ENCODE measurements around the gene YWHAG.
"Not testable (repeated sequence)": the region's sequence is repeated elsewhere in the genome, so short reads cannot be mapped to it uniquely, and the experiment has no call there.

Gene YWHAG

DNA sequence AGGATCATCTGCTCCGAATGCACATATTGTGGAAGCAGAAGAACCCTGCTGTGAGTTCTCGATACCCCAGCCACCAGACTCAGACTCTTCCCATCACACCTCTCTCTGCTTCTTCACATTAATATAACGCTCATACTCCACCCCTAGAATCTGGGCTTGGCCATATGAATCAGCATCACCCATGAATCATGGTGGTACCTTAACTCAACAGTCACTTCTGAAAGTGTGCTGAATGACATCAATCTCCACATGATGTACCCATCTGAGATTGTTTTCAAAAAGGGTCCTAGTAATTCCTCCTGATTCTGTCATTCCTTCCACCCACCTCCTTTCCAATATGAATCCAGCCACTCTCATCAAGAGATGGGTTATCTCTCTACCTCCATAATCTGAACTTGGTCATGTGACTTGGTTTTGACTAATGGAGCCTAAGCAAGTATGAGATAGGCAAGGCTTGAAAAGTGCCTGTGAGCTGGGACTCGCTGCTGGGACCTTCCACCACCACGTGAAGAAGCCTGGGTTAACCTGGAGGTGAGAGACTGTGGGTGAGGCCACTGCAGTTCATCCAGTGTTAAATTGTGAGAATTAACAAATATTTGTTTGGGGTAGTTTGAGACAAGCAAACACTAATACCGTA lies 15.4 kb downstream of the YWHAG start:
- H3K4me3 Mint-ChIP-seq, result no peak overlapping the region
- H3K27ac Mint-ChIP-seq, result no peak overlapping the region
- H3K27me3 Mint-ChIP-seq, result no peaks in the 10 kb centered on the region
- peaks cover 85% of the 10 kb centered on the region for H3K4me1 Mint-ChIP-seq
- no peaks in the 10 kb centered on the region for H3K9me3 Mint-ChIP-seq
- peaks cover 43% of the 10 kb centered on the region for H3K36me3 Mint-ChIP-seq

- H3K9me3 Mint-ChIP-seq, result no peaks in the 10 kb centered on the region
- H3K27ac Mint-ChIP-seq, result no peak overlapping the region
- no peak overlapping the region for H3K4me3 Mint-ChIP-seq
- H3K36me3 Mint-ChIP-seq, result peaks cover 38% of the 10 kb centered on the region
- no peaks in the 10 kb centered on the region for H3K27me3 Mint-ChIP-seq
- H3K4me1 Mint-ChIP-seq, result peaks cover 86% of the 10 kb centered on the region
Measured at GRCh38 chr7:76342222-76342621, 16.6 kb downstream of the YWHAG start.

- H3K4me1 Mint-ChIP-seq, result peaks cover 81% of the 10 kb centered on the region
Measured at GRCh38 chr7:76340617-76341131, 18.1 kb downstream of the YWHAG start.

DNA sequence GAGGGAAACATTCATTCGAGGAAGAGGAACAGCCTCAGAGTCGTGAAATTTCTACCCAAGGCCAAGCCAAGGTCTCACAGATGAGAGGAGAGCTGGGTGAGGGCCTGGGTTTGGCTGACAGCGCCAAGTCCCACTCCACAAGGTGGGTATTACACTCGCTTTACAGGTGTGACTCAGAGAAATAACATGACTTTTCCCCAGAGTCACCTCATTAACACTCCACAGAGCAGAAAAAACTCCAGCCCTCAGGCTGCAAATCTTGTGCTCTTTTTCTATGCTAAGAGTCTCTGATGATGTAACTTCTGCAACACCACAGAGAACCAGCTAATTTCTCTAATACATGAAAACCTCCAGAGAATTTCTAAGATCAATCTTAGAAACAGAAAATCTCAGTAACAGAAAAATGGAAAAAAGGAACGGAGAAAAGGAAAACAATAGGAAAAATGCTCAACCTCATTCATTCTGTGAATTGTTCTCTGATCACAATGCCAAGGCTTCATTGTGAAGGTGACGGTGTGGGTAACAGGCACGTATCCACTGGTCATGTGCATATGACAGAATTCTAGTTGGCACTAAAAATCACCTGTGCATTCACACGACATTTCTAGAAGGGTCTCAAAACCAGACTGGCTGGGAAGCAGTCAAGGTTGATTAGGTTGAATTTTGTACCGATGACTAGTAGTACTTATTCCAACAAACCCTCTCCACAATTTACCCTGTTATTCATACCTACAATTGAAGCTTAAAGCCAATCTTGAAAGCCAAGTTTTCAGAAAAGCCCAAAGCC lies 20.3 kb downstream of the YWHAG start:
- H3K9me3 Mint-ChIP-seq, result no peaks in the 10 kb centered on the region
- no peak overlapping the region for H3K4me3 Mint-ChIP-seq
- peak overlapping the region; percentile 35 for H3K27ac Mint-ChIP-seq
- H3K27me3 Mint-ChIP-seq, result no peaks in the 10 kb centered on the region
- H3K4me1 Mint-ChIP-seq, result peaks cover 72% of the 10 kb centered on the region
- peaks cover 14% of the 10 kb centered on the region for H3K36me3 Mint-ChIP-seq

More at GRCh38 chr7:76340617-76341131, 18.1 kb downstream of the YWHAG start:
- Mint-ChIP-seq H3K27ac (peak overlapping the region; percentile 72), H3K4me3 (no peak overlapping the region), H3K9me3 (no peaks in the 10 kb centered on the region), H3K36me3 (peaks cover 24% of the 10 kb centered on the region), H3K27me3 (no peaks in the 10 kb centered on the region)

DNA sequence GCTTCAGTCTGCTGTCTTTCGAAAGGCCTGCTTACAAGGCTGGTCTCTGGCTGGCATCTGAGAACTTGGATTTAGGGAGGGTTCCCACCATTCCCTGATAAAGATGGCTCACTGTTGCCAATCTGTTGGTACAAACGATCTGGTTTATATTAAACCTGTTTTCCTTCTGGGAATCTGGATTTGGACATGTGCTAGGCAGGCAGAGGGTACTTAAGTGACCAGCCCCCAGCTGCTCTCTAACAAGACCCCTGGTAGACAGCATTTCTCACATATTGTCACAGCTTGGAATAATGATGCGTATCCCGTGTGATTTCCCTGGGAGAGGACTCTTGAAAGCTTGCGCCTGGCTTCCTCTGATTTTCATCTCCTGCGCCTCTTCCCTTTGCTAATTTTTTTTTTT lies 21.6 kb downstream of the YWHAG start:
- no peak overlapping the region for H3K27ac Mint-ChIP-seq
- H3K9me3 Mint-ChIP-seq, result no peaks in the 10 kb centered on the region
- no peaks in the 10 kb centered on the region for H3K27me3 Mint-ChIP-seq
- peaks cover 7% of the 10 kb centered on the region for H3K36me3 Mint-ChIP-seq
- no peak overlapping the region for H3K4me3 Mint-ChIP-seq
- H3K4me1 Mint-ChIP-seq, result peaks cover 67% of the 10 kb centered on the region

DNA sequence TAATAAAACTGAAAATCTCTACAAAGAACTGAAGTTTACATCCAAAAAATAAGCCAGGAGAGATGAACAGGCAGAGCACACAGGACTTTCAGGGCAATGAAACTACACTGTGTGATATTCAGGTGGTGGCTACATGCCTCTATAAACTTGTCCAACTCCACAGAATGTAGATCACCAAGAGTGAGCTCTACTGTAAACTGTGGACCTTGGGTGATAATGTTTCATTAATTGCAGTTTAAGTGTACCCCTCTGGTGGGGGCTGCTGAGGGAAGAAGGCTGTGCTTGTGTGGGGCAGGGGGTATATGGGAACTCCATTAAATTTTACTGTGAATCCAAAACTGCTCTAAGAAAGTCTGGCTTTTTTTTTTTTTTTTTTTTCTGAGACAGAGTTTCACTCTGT lies 22.7 kb downstream of the YWHAG start:
- H3K9me3 Mint-ChIP-seq, result no peaks in the 10 kb centered on the region
- H3K27ac Mint-ChIP-seq, result no peak overlapping the region
- peaks cover 7% of the 10 kb centered on the region for H3K36me3 Mint-ChIP-seq
- H3K27me3 Mint-ChIP-seq, result no peaks in the 10 kb centered on the region
- H3K4me3 Mint-ChIP-seq, result no peak overlapping the region
- peaks cover 66% of the 10 kb centered on the region for H3K4me1 Mint-ChIP-seq

- H3K27ac Mint-ChIP-seq, H3K4me3 Mint-ChIP-seq, H3K9me3 Mint-ChIP-seq, H3K36me3 Mint-ChIP-seq, H3K27me3 Mint-ChIP-seq: not testable (repeated sequence)
- H3K4me1 Mint-ChIP-seq, result peaks cover 64% of the 10 kb centered on the region
Measured at GRCh38 chr7:76335417-76335816, 23.4 kb downstream of the YWHAG start.

DNA sequence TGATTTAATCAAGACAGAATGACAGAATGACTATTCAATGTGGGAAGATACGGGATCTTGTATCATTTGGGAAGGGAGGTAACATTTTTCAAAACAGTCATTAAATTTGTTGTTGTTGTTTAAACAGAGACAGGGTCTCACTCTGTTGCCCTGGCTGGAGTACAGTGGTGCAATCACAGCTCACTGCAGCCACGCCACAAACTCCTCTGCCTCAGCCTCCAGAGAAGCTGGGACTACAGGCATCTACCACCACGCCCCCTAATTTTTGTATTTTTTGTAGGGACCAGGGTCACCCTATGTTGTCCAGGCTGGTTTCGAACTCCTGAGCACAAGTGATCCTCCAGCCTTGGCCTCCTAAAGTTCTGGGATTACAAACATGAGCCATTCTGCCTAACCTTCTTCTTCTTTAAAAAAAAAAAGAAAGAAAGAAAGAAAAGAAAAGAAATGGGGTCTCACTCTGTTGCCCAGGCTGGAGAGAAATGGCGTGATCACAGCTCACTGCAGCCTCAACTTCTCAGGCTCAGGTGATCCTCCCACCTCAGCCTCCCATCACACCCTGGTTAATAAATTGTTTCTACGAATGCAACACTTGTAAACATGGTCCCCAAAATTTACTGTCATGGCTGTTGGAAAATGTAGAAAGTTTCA lies 24.3 kb downstream of the YWHAG start:
- H3K27ac Mint-ChIP-seq, result no peak overlapping the region

GRCh38 chr7:76333511-76334101 lies 25.2 kb downstream of the YWHAG start:
- no peaks in the 10 kb centered on the region for H3K9me3 Mint-ChIP-seq
- no peaks in the 10 kb centered on the region for H3K27me3 Mint-ChIP-seq
- H3K36me3 Mint-ChIP-seq, result peaks cover 13% of the 10 kb centered on the region
- no peak overlapping the region for H3K4me3 Mint-ChIP-seq
- peaks cover 60% of the 10 kb centered on the region for H3K4me1 Mint-ChIP-seq
- no peak overlapping the region for H3K27ac Mint-ChIP-seq

More for the DNA sequence above, 24.3 kb downstream of the YWHAG start:
- H3K36me3 Mint-ChIP-seq, result peaks cover 7% of the 10 kb centered on the region
- H3K4me3 Mint-ChIP-seq, result no peak overlapping the region
- H3K9me3 Mint-ChIP-seq, result no peaks in the 10 kb centered on the region
- peaks cover 60% of the 10 kb centered on the region for H3K4me1 Mint-ChIP-seq
- no peaks in the 10 kb centered on the region for H3K27me3 Mint-ChIP-seq

- Mint-ChIP-seq H3K36me3 (peaks cover 19% of the 10 kb centered on the region), H3K27ac (no peak overlapping the region), H3K4me3 (no peak overlapping the region), H3K27me3 (no peaks in the 10 kb centered on the region), H3K4me1 (peaks cover 56% of the 10 kb centered on the region), H3K9me3 (no peaks in the 10 kb centered on the region)
Measured at GRCh38 chr7:76332078-76332477, 26.7 kb downstream of the YWHAG start.

DNA sequence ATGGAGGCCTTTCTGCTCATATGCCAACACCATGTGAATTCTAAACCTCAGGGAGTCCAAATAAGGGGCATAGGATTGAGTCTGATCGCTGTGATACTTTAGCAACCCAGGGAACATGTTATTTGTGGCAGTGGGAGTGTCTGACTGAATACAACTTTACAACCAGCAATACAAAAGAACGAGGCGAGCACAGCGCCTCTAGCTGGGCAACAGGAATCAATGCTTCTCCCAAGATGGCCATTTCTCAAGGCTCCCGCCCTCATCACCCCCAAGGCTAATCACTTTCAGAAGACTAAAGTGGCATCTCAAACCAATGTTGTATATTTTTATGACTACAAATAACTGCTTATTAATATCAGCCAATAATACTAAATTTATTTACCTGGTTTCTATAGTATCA lies 28.1 kb downstream of the YWHAG start:
- Mint-ChIP-seq H3K4me1 (peaks cover 47% of the 10 kb centered on the region), H3K4me3 (no peak overlapping the region), H3K36me3 (peaks cover 22% of the 10 kb centered on the region), H3K27ac (no peak overlapping the region), H3K27me3 (no peaks in the 10 kb centered on the region), H3K9me3 (no peaks in the 10 kb centered on the region)

- no peaks in the 10 kb centered on the region for H3K9me3 Mint-ChIP-seq
- H3K27me3 Mint-ChIP-seq, result no peaks in the 10 kb centered on the region
- H3K4me3 Mint-ChIP-seq, result no peak overlapping the region
- H3K36me3 Mint-ChIP-seq, result peaks cover 22% of the 10 kb centered on the region
- no peak overlapping the region for H3K27ac Mint-ChIP-seq
- H3K4me1 Mint-ChIP-seq, result peaks cover 47% of the 10 kb centered on the region
Measured at GRCh38 chr7:76330261-76330660, 28.5 kb downstream of the YWHAG start.

GRCh38 chr7:76329479-76329878 lies 29.3 kb downstream of the YWHAG start:
- peaks cover 47% of the 10 kb centered on the region for H3K4me1 Mint-ChIP-seq
- H3K36me3 Mint-ChIP-seq, result peaks cover 22% of the 10 kb centered on the region
- H3K27ac Mint-ChIP-seq, result no peak overlapping the region
- no peak overlapping the region for H3K4me3 Mint-ChIP-seq
- no peaks in the 10 kb centered on the region for H3K27me3 Mint-ChIP-seq
- no peaks in the 10 kb centered on the region for H3K9me3 Mint-ChIP-seq

DNA sequence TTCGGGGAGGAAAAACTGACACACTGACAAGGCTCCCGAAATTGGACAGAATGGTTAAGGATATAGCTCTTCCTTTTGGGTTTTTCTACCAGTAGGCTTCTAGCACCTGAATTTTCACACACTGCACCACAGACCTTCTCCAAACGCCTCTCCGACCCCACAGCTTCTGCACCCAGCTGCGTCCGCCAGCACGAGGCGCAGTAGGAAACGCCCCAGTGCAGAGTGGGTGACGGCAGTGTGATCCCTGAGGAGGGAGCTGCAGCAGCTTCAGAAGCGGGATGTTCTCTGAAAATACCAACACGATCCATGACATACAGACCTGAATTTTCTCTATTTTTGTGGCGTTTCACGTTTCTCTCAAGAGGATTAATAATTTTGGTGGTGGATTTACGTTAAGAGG lies 30.4 kb downstream of the YWHAG start:
- H3K27me3 Mint-ChIP-seq, result no peaks in the 10 kb centered on the region
- H3K4me3 Mint-ChIP-seq, result no peak overlapping the region
- H3K27ac Mint-ChIP-seq, result peak overlapping the region; percentile 4
- H3K4me1 Mint-ChIP-seq, result peaks cover 38% of the 10 kb centered on the region
- peaks cover 22% of the 10 kb centered on the region for H3K36me3 Mint-ChIP-seq
- no peaks in the 10 kb centered on the region for H3K9me3 Mint-ChIP-seq

- Mint-ChIP-seq H3K4me3 (no peak overlapping the region), H3K27ac (peak overlapping the region; percentile 12), H3K9me3 (no peaks in the 10 kb centered on the region), H3K36me3 (peaks cover 22% of the 10 kb centered on the region), H3K27me3 (no peaks in the 10 kb centered on the region), H3K4me1 (peaks cover 35% of the 10 kb centered on the region)
Measured at GRCh38 chr7:76327610-76328009, 31.2 kb downstream of the YWHAG start.
